K562 (cell line): ENCODE measurements around the gene C6orf47. TPM values are rescaled to one million over a fixed set of nuclear protein-coding genes. Genes with fewer than 3 reads are reported as not detected.

Source experiments
- ATF1 ChIP-seq, 2 experiments: fragments of 450-650 bp in 1 of 2; IDR thresholded peaks; 2 replicates each; pipeline ENCODE4 v1.6.1; 2016; ENCODE audit warnings: missing compliant biosample characterization in 1 of 2, missing genetic modification characterization in 1 of 2
- BRD4 ChIP-seq: fragments of 200-600 bp; sonication (generic); IDR thresholded peaks from 2 replicates; pipeline ENCODE4 v1.6.1; 2017; ENCODE audit warnings: inconsistent platforms
- DDX20 ChIP-seq: fragments of 450-650 bp; IDR thresholded peaks from 2 replicates; pipeline ENCODE4 v1.6.1; 2016; ENCODE audit warnings: missing genetic modification characterization, low read depth, mild to moderate bottlenecking, missing compliant biosample characterization, moderate library complexity
- FOXJ2 ChIP-seq: fragments of 200-800 bp; sonication (Bioruptor generic); IDR thresholded peaks from 2 replicates; pipeline ENCODE4 v1.6.1; 2016; ENCODE audit warnings: missing genetic modification characterization, missing compliant biosample characterization
- HCFC1 ChIP-seq: IDR thresholded peaks from 2 replicates; pipeline ENCODE4 v1.6.1; 2012; ENCODE audit warnings: low read depth, low read length, improper control_type of control experiment
- HMG20B ChIP-seq: fragments of 250-450 bp; sonication (Bioruptor Pico); IDR thresholded peaks from 2 replicates; pipeline ENCODE4 v1.5.0; 2021; ENCODE audit warnings: mild to moderate bottlenecking
- HNRNPK ChIP-seq: fragments of 200-400 bp; formaldehyde crosslinking; IDR thresholded peaks from one replicate; pipeline ENCODE4 v1.6.1; 2018; ENCODE audit warnings: mild to moderate bottlenecking, low read depth, low read length; ENCODE audit not compliant: poor library complexity, severe bottlenecking
- HOXB6 ChIP-seq: fragments of 250-450 bp; sonication (Bioruptor Pico); IDR thresholded peaks from 2 replicates; pipeline ENCODE4 v1.5.1; 2022; ENCODE audit warnings: mild to moderate bottlenecking, borderline replicate concordance
- ILF3 ChIP-seq: fragments of 450-650 bp; IDR thresholded peaks from 2 replicates; pipeline ENCODE4 v1.6.1; 2018; ENCODE audit warnings: antibody characterized with exemption, mild to moderate bottlenecking, moderate library complexity, borderline replicate concordance
- KLF6 ChIP-seq: fragments of 250-450 bp; sonication (Bioruptor Pico); IDR thresholded peaks from 2 replicates; pipeline ENCODE4 v1.4.0; 2020; ENCODE audit warnings: mild to moderate bottlenecking, moderate library complexity, borderline replicate concordance
- MNT ChIP-seq, 2 experiments: fragments of 450-650 bp; conservative IDR thresholded peaks; 2 replicates each; pipeline ENCODE4 v1.6.1; 2017; ENCODE audit warnings: mild to moderate bottlenecking in 2 of 2, moderate library complexity in 2 of 2
- NR4A1 ChIP-seq, 2 experiments: fragments of 250-450 bp in 1 of 2; fragments of 450-650 bp in 1 of 2; sonication (Bioruptor Pico) in 1 of 2; IDR thresholded peaks; 2 replicates each; pipeline versions ENCODE4 v1.4.0 to v1.6.1; 2016 to 2020; ENCODE audit warnings: mild to moderate bottlenecking in 2 of 2, missing compliant biosample characterization in 1 of 2, missing genetic modification characterization in 1 of 2, moderate library complexity in 1 of 2
- PML ChIP-seq: IDR thresholded peaks from 2 replicates; pipeline ENCODE4 v1.6.1; 2012; ENCODE audit warnings: low read length, inconsistent platforms
- RBBP5 ChIP-seq: fragments of 200-600 bp; sonication (generic); IDR thresholded peaks from 2 replicates; pipeline ENCODE4 v1.6.1; 2012; ENCODE audit warnings: borderline replicate concordance, mild to moderate bottlenecking, low read length, control low read depth, inconsistent platforms; ENCODE audit not compliant: insufficient read depth, poor library complexity, severe bottlenecking
- SLC30A9 ChIP-seq: fragments of 250-450 bp; sonication (Bioruptor Pico); IDR thresholded peaks from 2 replicates; pipeline ENCODE4 v1.8.0; 2022; ENCODE audit warnings: mild to moderate bottlenecking, moderate library complexity
- ZFX ChIP-seq: sonication (generic); formaldehyde crosslinking; IDR thresholded peaks from 2 replicates; pipeline ENCODE4 v1.8.0; 2022; ENCODE audit warnings: mild to moderate bottlenecking, missing genetic modification reagents, moderate library complexity
- ZKSCAN8 ChIP-seq: fragments of 200-800 bp; sonication (Bioruptor generic); IDR thresholded peaks from 2 replicates; pipeline ENCODE4 v1.6.1; 2016; ENCODE audit warnings: missing genetic modification characterization, missing compliant biosample characterization
- ZNF655 ChIP-seq: fragments of 250-450 bp; sonication (Bioruptor Pico); IDR thresholded peaks from 2 replicates; pipeline ENCODE4 v1.5.0; 2021
- ZNF696 ChIP-seq: fragments of 250-450 bp; sonication (Bioruptor Pico); conservative IDR thresholded peaks from 2 replicates; pipeline ENCODE4 v1.4.0; 2020; ENCODE audit warnings: mild to moderate bottlenecking, moderate library complexity
- polyA plus RNA-seq, 8 experiments: library from polyadenylated mRNA; depleted of rRNA in 4 of 8; stranded (reverse) in 5 of 8; unstranded in 3 of 8; fragments of >200 nt; fragmentation: Nextera tagmentation in 2 of 8; fragmentation: Illumina TruSeq in 1 of 8; extraction: Ambion mirVana in 2 of 8; extraction: Trizol in 1 of 8; gene quantifications; 2 replicates each; pipeline versions ENCODE4 v1.2.1 to v1.2.3, GENCODE V29; 2011 to 2014; ENCODE audit warnings: inconsistent platforms in 1 of 8, missing spikeins in 1 of 8
- total RNA-seq, 7 experiments: library from RNA; depleted of rRNA in 6 of 7; stranded (reverse); fragments of >200 nt in 6 of 7; fragmentation: Illumina TruSeq in 2 of 7; extraction: Trizol in 2 of 7; gene quantifications; 2 replicates each; pipeline versions ENCODE4 v1.2.1 to v1.2.3, GENCODE V29; 2011 to 2021; ENCODE audit warnings: low replicate concordance in 1 of 7

Gene C6orf47
- total and polyA plus RNA-seq, 9 of the 15 experiments (the other 6 are each of a cell fraction or from before 2014, with no cell fraction given), result 0.14 to 43.8 (median 27.0) TPM

- TF ChIP-seq FOXJ2, result 0 out of 2 replicates have a peak, but pooled peaks have one; percentile 36
- no peak for TF ChIP-seq NR4A1 (CRISPR knock-in tag; IDR thresholded peaks at IDR 0.05)
- peak; percentile 12; the same call in 1 of the 2 replicates for TF ChIP-seq NR4A1 (tag; IDR thresholded peaks at IDR 0.05)
- TF ChIP-seq PML, result peak; percentile 17
- TF ChIP-seq SLC30A9 (CRISPR knock-in tag), result no peak
- no peak for TF ChIP-seq ATF1 (CRISPR knock-in tag; IDR thresholded peaks at IDR 0.05)
- TF ChIP-seq ATF1 (tag; IDR thresholded peaks at IDR 0.05), result peak; percentile 18; the same call in 1 of the 2 replicates
- 0 out of 2 replicates have a peak, but pooled peaks have one; percentile 52 for TF ChIP-seq ZNF696 (CRISPR knock-in tag)
- TF ChIP-seq ZFX (CRISPR knock-in tag), result no peak
- no peak for TF ChIP-seq DDX20 (tag)
- TF ChIP-seq RBBP5, result no peak
- TF ChIP-seq ZKSCAN8 (CRISPR knock-in tag), result no peak
- TF ChIP-seq BRD4, result no peak; the same call in 1 of the 2 replicates
- TF ChIP-seq MNT (conservative IDR thresholded peaks at IDR 0.05), result no peak
- peak; percentile 35; the same call in 1 of the 2 replicates for TF ChIP-seq HCFC1
- TF ChIP-seq KLF6 (CRISPR knock-in tag), result no peak
- no peak for TF ChIP-seq HOXB6 (CRISPR knock-in tag)
- TF ChIP-seq HNRNPK, result no peak
- TF ChIP-seq HMG20B, result no peak
- TF ChIP-seq ILF3, result no peak
- no peak for TF ChIP-seq ZNF655 (CRISPR knock-in tag)
These were observed 2.8 kb upstream of the C6orf47 start (continued) for GRCh38 chr6:31663126-31663960.
